Small intestine (tissue), 7 donors: ENCODE data around the gene RUNX1. TPM values are rescaled to one million over a fixed set of nuclear protein-coding genes. Genes with fewer than 3 reads are reported as not detected.

ENCODE experiments used
- DNase-seq, 2 donors: peaks; one replicate each; pipeline versions ENCODE4 v3.0.0 to v3.0.0-alpha.2; 2013
- FAIRE-seq: peaks from 2 replicates; lab custom pipeline; 2012; peaks lifted over from hg19 to GRCh38; lab: Jason Lieb, UNC
- H3K27ac ChIP-seq, 3 donors: one replicate each; pipeline ENCODE4 v1.5.1; 2013; ENCODE audit warnings: low read length in 2 of 3, mild to moderate bottlenecking in 2 of 3, control low read depth in 1 of 3, inconsistent platforms in 1 of 3, low read depth in 1 of 3, moderate library complexity in 1 of 3
- H3K27me3 ChIP-seq, 3 donors: one replicate each; pipeline ENCODE4 v1.6.1; 2013; ENCODE audit warnings: low read length in 3 of 3, inconsistent platforms in 1 of 3; ENCODE audit not compliant: control insufficient read depth in 3 of 3, insufficient read depth in 3 of 3
- H3K36me3 ChIP-seq, 3 donors: one replicate each; pipeline ENCODE4 v1.6.1; 2013; ENCODE audit warnings: low read length in 3 of 3, inconsistent platforms in 1 of 3, low read depth in 1 of 3, mild to moderate bottlenecking in 1 of 3, moderate library complexity in 1 of 3; ENCODE audit not compliant: control insufficient read depth in 3 of 3, insufficient read depth in 2 of 3
- H3K4me1 ChIP-seq, 3 donors: one replicate each; pipeline ENCODE4 v1.6.1; 2013; ENCODE audit warnings: low read length in 2 of 3, inconsistent platforms in 1 of 3, low read depth in 1 of 3, mild to moderate bottlenecking in 1 of 3, moderate library complexity in 1 of 3; ENCODE audit not compliant: control insufficient read depth in 3 of 3, insufficient read depth in 2 of 3
- H3K4me3 ChIP-seq, 3 donors: one replicate each; pipeline ENCODE4 v1.5.1; 2013; ENCODE audit warnings: low read length in 3 of 3, control low read depth in 1 of 3, inconsistent platforms in 1 of 3, low read depth in 1 of 3, mild to moderate bottlenecking in 1 of 3, moderate library complexity in 1 of 3
- H3K9me3 ChIP-seq, 2 donors: one replicate each; pipeline ENCODE4 v1.6.1; 2013; ENCODE audit warnings: low read depth in 1 of 2, low read length in 1 of 2; ENCODE audit not compliant: control insufficient read depth in 2 of 2, insufficient read depth in 1 of 2
- WGBS, 3 donors: extraction: QIAGEN DNeasy Blood & Tissue Kit; methylation state at CpG; one replicate each; pipeline ENCODE4 v1.1.7; 2013; 5-methylcytosine and 5-hydroxymethylcytosine counted together
- polyA plus RNA-seq, 4 donors: library from polyadenylated mRNA; stranded (reverse) in 3 of 4; unstranded in 1 of 4; fragments of 200-250 nt in 3 of 4; fragments of 120-200 nt in 1 of 4; gene quantifications; one replicate each; pipeline versions ENCODE4 v1.2.1 to v1.2.3, GENCODE V29; 2013
- donor health status: healthy with polysubstance abuse.
- donor health status: control.
- donor health status: control.
- donor health status: Bipolar disorder and iron deficiency.
- donor health status: healthy.

The RUNX1 gene
- polyA plus RNA-seq, 4 donors: 2.5 to 6.2 (median 4.5) TPM

DNA sequence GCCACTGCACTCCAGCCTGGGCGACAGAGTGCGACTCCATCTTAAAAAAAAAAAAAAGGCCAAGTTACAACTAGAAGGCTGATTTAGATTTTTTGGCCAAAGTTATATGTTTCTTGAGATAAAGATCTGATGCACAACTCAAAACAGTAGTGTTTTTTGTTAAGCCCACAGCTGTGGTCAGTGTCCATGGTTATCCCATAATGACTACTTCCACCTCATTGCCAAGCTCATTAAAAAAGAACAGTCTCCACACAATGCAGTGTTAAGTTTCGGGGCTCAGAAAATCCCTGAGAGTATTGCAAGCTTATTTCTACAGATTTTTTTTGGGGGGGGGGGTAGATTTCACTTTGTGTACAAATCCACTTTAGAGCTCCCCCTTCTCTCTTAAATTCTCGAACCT, 120.5 kb downstream of the RUNX1 start:
- 91 to 97% (median 91%) methylated on average over 4 of the region's 4 CpGs for WGBS, 3 donors
- no peaks in the 10 kb centered on the region for H3K36me3 ChIP-seq
- no peak for DNase-seq
- H3K4me3 ChIP-seq: no peak overlapping the region
- H3K9me3 ChIP-seq: no peaks in the 10 kb centered on the region
- FAIRE-seq: no peak
- peaks cover 7 to 10% (median 10%) of the 10 kb centered on the region in 3 donors for H3K4me1 ChIP-seq
- H3K27ac ChIP-seq: no peak overlapping the region
- no peaks in the 10 kb centered on the region for H3K27me3 ChIP-seq

DNA sequence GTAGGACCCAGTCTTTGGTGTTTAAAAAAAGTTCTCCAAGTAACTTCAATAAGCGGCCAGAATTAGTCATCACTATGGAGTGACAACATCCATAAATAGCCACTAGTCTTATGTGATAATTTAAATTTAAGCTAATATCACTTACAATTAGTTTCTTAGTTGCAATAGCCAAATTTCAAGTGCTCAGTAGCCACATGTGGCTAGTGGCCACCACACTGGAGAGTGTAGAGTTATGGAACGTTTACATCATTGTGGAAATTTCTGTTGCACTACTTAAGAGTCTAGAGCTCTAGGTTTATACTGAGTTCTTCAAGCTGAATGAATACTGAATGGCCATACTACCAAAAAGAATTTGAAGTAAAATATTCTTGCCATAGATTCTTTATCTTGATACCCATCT, 121.1 kb downstream of the RUNX1 start:
- WGBS, 3 donors: 77 to 90% (median 90%) methylated on average over 2 of the region's 2 CpGs
- no peak for FAIRE-seq
- H3K4me3 ChIP-seq: no peak overlapping the region
- H3K4me1 ChIP-seq: peaks cover 4 to 10% (median 7%) of the 10 kb centered on the region in 3 donors
- no peak for DNase-seq
- H3K27me3 ChIP-seq: no peaks in the 10 kb centered on the region
- no peaks in the 10 kb centered on the region for H3K9me3 ChIP-seq
- no peak overlapping the region for H3K27ac ChIP-seq
- H3K36me3 ChIP-seq: no peaks in the 10 kb centered on the region

DNA sequence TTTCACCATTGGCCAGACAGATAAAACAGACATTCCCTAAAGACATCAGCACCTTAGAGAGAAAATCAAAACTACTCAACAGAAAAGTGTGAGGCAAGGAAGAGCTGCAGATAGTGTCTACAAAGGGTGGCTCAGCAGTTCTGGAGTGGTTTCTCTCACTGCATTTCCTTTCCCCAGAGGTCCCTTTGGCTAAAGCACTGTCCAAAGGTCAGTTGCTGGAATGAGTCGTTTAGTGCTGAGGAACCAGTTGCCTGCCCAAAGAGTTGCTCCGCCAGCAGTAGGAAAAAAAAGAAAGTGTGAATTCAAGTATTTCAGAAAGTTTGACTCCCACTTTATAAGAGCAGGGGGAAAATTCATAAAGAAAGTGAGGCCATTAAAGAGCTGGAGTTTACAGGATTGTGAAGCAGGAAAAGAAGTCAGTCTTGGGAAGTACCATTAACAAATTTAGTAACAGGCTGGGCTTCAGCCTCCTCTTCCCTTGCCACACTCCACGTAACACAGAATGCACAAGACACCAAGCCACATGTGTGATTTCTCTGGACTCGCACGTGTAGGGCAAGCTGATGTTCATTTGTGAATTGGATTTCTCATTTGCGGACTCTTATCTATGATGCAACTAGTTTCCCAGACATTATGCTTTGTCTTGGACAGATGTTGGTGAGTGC, 122.2 kb downstream of the RUNX1 start:
- peaks cover 4 to 10% (median 7%) of the 10 kb centered on the region in 3 donors for H3K4me1 ChIP-seq
- 18 to 60% (median 44%) methylated on average over 6 of the region's 6 CpGs for WGBS, 3 donors

DNA sequence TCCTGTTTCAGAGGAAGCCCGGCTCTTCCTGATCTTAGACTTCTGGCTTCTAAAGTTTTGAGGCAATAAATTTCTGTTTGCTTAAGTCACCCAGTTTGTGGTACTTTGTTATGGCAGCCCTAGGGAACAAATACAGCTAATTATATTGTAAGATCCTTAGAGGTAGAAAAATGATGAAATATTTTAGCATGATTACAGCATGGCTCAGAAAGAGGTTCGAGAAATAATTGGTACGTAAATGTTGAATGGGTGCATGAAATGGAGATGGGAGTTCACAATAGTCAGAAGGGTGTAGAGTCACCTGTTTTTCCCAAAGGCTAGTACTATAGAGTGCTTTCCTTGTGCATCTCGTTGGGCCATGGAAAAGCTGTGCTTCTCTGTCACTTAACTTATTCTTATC, 123.5 kb downstream of the RUNX1 start:
- no peaks in the 10 kb centered on the region for H3K9me3 ChIP-seq
- H3K4me1 ChIP-seq: peaks cover 4 to 10% (median 7%) of the 10 kb centered on the region in 3 donors
- H3K36me3 ChIP-seq: no peaks in the 10 kb centered on the region
- H3K27ac ChIP-seq: no peak overlapping the region
- DNase-seq (no peak), FAIRE-seq (no peak)
- 76 to 85% (median 82%) methylated on average over 4 of the region's 4 CpGs for WGBS, 3 donors
- H3K4me3 ChIP-seq: no peak overlapping the region
- H3K27me3 ChIP-seq: no peaks in the 10 kb centered on the region

More for the DNA sequence above, 122.2 kb downstream of the RUNX1 start:
- H3K27ac ChIP-seq: peak overlapping the region in 1 of 3 donors; percentile 35
- FAIRE-seq: no peak
- H3K36me3 ChIP-seq: no peaks in the 10 kb centered on the region
- H3K9me3 ChIP-seq: no peaks in the 10 kb centered on the region
- H3K27me3 ChIP-seq: no peaks in the 10 kb centered on the region
- peak; percentile 85 to 91 for DNase-seq
- H3K4me3 ChIP-seq: no peak overlapping the region

DNA sequence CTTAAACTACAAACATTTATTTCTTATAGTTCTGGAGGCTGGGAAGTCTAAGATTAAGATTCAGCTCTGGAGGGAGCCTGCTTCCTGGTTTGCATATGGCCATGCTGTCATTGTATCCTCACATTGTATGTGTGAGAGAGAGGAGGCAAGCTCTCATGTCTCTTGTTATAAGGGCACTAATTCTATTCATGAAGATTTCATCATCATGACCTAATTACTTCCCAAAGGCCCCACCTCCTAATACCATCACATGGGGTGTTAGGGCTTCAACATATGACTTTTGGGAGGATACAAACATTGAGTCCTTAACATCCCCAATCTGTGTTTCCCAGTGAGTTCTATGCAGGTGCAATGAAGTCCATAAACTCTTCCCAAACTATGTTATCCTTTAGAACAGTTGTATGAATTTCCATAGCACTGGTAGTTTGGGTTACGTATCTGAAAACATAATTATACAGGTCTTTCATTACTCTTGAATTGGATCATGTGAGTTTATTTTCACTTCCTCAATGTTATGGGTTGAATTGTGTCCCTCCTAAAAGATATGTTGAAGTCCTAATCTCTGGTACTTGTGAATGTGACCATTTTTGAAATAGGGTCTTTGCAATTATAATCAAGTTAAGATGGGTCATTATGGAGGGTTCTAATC, 124.2 kb downstream of the RUNX1 start:
- H3K4me3 ChIP-seq: no peak overlapping the region
- H3K4me1 ChIP-seq: peaks cover 4 to 10% (median 7%) of the 10 kb centered on the region in 3 donors
- 91 to 98% (median 91%) methylated on average over 1 of the region's 1 CpG for WGBS, 3 donors
- H3K36me3 ChIP-seq: no peaks in the 10 kb centered on the region
- FAIRE-seq: no peak
- no peak for DNase-seq
- H3K27me3 ChIP-seq: no peaks in the 10 kb centered on the region
- no peak overlapping the region for H3K27ac ChIP-seq
- H3K9me3 ChIP-seq: no peaks in the 10 kb centered on the region

DNA sequence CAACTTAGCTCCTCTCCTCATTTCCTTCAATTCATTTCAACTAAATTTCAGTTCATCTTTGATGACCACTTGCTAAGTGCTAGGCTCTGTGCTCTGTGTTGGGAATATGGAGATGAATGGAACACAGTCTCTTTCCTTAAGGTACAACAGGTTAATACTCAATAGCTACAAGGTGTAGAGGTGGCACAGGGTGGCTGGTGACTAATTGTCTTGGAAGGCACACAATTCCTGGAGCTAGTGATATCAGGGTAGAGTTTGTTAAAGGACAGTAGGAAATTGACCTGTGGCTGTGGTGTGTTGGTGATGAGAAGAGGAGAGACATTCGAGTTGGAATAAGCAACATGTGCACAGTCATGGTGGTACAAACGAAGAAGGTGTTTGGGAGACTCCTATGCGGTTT, 124.9 kb downstream of the RUNX1 start:
- Histone ChIP-seq H3K27ac (no peak overlapping the region), H3K9me3 (no peaks in the 10 kb centered on the region), H3K36me3 (no peaks in the 10 kb centered on the region), H3K4me3 (no peak overlapping the region), H3K4me1 (peaks cover 4 to 10% (median 7%) of the 10 kb centered on the region in 3 donors), H3K27me3 (no peaks in the 10 kb centered on the region)
- DNase-seq (no peak), FAIRE-seq (no peak)
- WGBS, 3 donors: 93 to 98% (median 94%) methylated on average over 3 of the region's 3 CpGs

DNA sequence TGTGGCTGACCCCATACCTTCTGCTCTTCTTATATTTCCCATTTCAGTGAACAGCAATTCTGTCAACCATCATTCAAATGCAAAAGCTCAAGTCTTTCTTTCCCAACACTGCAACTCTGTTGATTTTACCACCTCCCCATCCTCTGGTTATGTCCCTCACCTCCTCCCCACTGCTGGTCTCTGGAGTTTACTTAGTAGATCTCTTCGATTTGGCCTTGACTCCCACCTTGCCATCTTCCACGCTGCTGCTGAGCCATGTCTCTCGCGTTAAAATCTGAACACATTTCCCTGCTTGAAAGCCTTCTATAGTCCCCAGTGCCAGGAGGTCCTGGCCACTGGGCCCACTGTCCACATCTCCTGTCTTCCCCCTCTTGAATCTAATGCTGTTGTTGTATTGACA, 125.5 kb downstream of the RUNX1 start:
- H3K27ac ChIP-seq: no peak overlapping the region
- H3K4me3 ChIP-seq: no peak overlapping the region
- DNase-seq (no peak), FAIRE-seq (no peak)
- WGBS, 3 donors: 95 to 96% (median 95%) methylated on average over 4 of the region's 4 CpGs
- no peaks in the 10 kb centered on the region for H3K9me3 ChIP-seq
- no peaks in the 10 kb centered on the region for H3K36me3 ChIP-seq
- peaks cover 4 to 10% (median 7%) of the 10 kb centered on the region in 3 donors for H3K4me1 ChIP-seq
- H3K27me3 ChIP-seq: no peaks in the 10 kb centered on the region

DNA sequence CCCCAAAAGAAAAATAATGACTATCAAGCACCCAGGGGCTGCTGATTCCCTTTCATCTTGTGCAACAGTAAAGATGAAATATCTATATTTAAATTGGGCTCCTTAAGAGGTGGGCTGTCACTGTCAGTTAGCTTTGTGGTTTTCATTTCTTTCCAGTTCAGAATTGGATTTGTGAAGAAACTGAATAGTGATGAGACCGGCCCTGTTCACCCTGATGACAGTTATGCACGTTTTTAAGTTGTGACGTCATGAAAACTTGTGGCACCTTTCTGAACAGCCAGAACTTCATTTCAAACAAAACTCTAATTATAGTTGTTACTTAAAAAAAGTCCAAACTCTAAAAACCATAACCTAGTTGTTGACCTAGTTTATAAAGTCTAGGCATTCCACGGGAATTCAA, 125.9 kb downstream of the RUNX1 start:
- Histone ChIP-seq H3K9me3 (no peaks in the 10 kb centered on the region), H3K27me3 (no peaks in the 10 kb centered on the region), H3K36me3 (no peaks in the 10 kb centered on the region), H3K4me3 (no peak overlapping the region), H3K4me1 (peaks cover 4 to 10% (median 7%) of the 10 kb centered on the region in 3 donors), H3K27ac (no peak overlapping the region)
- WGBS, 3 donors: 71 to 90% (median 82%) methylated on average over 4 of the region's 4 CpGs
- DNase-seq (no peak), FAIRE-seq (no peak)
